Tibial nerve (tissue), 3 donors: ENCODE data around the gene BIN2.

Experiments
- CTCF ChIP-seq, 5 experiments: fragments of 200-600 bp in 3 of 5; fragments of 450-650 bp in 2 of 5; sonication (generic) in 3 of 5; IDR thresholded peaks; one replicate each; pipeline ENCODE4 v1.5.1; 2016 to 2019; ENCODE audit warnings: antibody characterized with exemption in 5 of 5, mild to moderate bottlenecking in 3 of 5, moderate library complexity in 2 of 5
- POLR2A ChIP-seq, 2 donors: fragments of 450-650 bp; IDR thresholded peaks; one replicate each; pipeline ENCODE4 v1.6.1; 2017; ENCODE audit warnings: antibody characterized with exemption in 2 of 2, mild to moderate bottlenecking in 2 of 2, moderate library complexity in 2 of 2

GRCh38 chr12:51361161-51362016, 37.4 kb upstream of the BIN2 start:
- TF ChIP-seq POLR2A (IDR thresholded peaks at IDR 0.05) (no peak), CTCF (IDR thresholded peaks at IDR 0.05) (no peak)
